Activated CD4-positive, alpha-beta T cell treated with anti-CD3 and anti-CD28 coated beads for 1 hour (primary cell): ENCODE data around the gene SMIM43.

Experiments
- DNase-seq: peaks from one replicate; pipeline ENCODE4 v3.0.0-alpha.2; 2020

The SMIM43 gene

GRCh38 chr4:121764702-121765367 is at the start of gene SMIM43:
Gene SMIM43, minus strand, starts transcription at chr4:121765164. Its CDS starts 59 bp downstream, at chr4:121765105.
- no peak for DNase-seq

- DNase-seq = no peak
These were observed 49.8 kb upstream of the SMIM43 start for GRCh38 chr4:121814756-121815155.

- DNase-seq = no peak
These were observed 46.2 kb upstream of the SMIM43 start for GRCh38 chr4:121811122-121811521.

- no peak for DNase-seq
These were observed 41.4 kb upstream of the SMIM43 start for GRCh38 chr4:121806411-121806810.

- no peak for DNase-seq
These were observed 36.7 kb upstream of the SMIM43 start for GRCh38 chr4:121801715-121802075.

GRCh38 chr4:121800961-121801714 is 36.2 kb upstream of the SMIM43 start, which contains the start of gene EXOSC9:
Gene EXOSC9, plus strand, starts transcription at chr4:121801323. Its CDS starts 102 bp downstream, at chr4:121801425.
- peak; percentile 90 for DNase-seq

GRCh38 chr4:121800638-121800960 is 35.6 kb upstream of the SMIM43 start:
- no peak for DNase-seq

- no peak for DNase-seq
These were observed 35.0 kb upstream of the SMIM43 start for GRCh38 chr4:121799867-121800501.

GRCh38 chr4:121799208-121799823 is 34.4 kb upstream of the SMIM43 start:
- no peak for DNase-seq

- no peak for DNase-seq
These were observed 31.3 kb upstream of the SMIM43 start for GRCh38 chr4:121796283-121796682.

- DNase-seq = no peak
These were observed 29.7 kb upstream of the SMIM43 start for GRCh38 chr4:121794505-121795188.

- DNase-seq = no peak
These were observed 28.0 kb upstream of the SMIM43 start for GRCh38 chr4:121792966-121793365.

GRCh38 chr4:121791481-121791880 is 26.5 kb upstream of the SMIM43 start:
- no peak for DNase-seq

- DNase-seq = no peak
These were observed 26.0 kb upstream of the SMIM43 start for GRCh38 chr4:121790976-121791375.

- DNase-seq = no peak
These were observed 25.2 kb upstream of the SMIM43 start for GRCh38 chr4:121789960-121790829.

- no peak for DNase-seq
These were observed 24.5 kb upstream of the SMIM43 start for GRCh38 chr4:121789455-121789854.

- no peak for DNase-seq
These were observed 23.9 kb upstream of the SMIM43 start for GRCh38 chr4:121788896-121789295.

GRCh38 chr4:121786221-121786620 is 21.3 kb upstream of the SMIM43 start:
- DNase-seq = no peak

GRCh38 chr4:121785479-121785878 is 20.5 kb upstream of the SMIM43 start:
- DNase-seq = no peak

GRCh38 chr4:121784975-121785374 is 20.0 kb upstream of the SMIM43 start:
- DNase-seq = no peak

- DNase-seq = no peak
These were observed 19.4 kb upstream of the SMIM43 start for GRCh38 chr4:121784401-121784800.

GRCh38 chr4:121783210-121783609 is 18.2 kb upstream of the SMIM43 start:
- no peak for DNase-seq
